NCI-H128 (cell line): ENCODE measurements around the gene LRRC8B.

Source experiments
- DNase-seq: peaks from one replicate; lab custom pipeline; 2025; ENCODE audit not compliant: unreplicated experiment; lab: John Stamatoyannopoulos, UW

LRRC8B gene

DNA sequence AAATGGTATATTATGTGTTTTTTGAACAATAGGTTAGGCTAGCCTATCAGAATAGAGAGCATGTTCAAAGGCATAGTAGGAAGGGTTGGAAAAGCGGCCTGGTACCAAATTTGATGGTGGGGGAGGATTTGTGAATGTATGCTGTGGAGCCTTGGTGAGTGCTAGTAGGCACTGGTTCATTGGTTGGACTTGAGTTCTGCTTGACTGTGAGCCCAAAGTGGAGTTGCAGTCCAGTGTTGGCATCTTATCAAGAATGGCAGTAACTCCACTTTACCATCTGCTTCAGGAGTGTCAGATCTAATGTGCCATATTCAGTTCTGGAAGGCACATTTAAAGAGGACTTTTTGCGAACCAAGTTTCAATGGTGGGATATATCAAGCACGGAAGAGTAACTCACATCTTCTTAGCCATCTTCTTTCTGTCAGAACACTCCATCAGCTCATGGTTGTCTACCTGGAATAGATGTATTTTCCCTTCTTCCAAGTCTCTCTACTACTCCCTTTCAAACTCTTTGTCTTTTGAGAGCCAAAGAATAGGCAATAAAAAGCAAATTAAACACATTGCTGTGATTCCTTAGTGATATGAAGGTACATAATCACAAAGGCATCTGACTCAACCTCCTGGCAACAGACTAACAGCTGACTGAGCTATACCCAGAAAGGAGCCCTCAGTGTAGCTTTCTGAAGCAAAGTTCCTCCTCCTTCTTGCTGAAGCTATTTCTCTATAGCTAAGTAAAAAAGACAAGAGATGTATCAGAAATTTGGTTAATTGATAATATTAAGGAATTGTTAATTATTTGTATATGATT, 21.7 kb downstream of the LRRC8B start:
- DNase-seq = no peak

DNA sequence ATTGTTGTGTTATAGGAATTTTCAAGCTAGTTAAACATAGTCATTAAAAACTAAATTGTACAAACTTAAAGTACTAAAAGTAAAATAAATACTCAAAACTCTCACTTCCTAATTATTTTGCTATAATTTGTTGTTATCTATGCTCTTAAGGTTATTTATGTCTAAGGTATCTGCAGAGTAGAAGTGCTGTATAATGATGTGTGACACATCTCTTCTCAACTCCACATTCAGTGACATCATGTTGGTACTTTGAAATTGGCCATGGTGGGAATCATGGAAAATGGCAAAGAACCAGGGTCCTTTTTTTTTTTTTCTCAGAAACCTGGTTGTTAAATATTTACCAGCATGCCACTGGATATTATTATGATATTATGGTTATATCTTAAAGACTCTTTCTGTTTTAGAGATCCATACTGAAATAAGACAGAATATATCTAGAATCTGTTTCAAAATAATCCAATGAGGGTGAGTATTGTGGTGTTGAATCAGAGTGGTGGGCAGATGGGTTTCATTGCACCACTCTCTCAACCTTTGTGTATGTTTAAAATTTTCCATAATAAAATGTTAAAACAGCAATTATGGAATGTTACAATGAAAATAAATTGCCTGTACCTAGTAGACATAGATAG, 22.4 kb downstream of the LRRC8B start:
- DNase-seq = no peak

DNA sequence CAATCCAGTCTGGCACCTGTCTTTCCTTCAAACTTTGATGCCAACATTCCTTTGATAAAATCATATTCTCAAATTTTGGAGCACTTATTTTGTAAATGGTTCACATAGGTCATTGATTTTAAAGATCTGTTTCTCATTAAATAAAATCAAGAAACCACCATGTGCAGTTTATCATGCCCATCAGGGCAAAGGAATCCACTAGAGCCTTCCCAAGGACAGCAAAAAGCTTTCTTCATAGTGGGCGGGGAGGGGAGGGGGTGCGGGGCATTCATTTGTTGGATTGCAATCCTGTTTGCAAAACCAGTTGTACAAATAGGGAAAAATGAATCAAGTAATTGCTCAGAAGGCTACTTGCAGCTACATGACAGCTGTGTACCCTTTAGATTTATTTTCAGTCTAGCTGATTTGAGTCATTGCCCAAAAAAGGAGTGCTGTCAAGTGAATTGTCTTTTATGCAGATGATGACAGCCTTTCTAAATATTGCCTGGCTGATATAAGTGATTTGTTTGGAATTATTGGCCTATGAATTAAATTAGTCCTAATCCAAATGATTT, 23.0 kb downstream of the LRRC8B start:
- no peak for DNase-seq

DNA sequence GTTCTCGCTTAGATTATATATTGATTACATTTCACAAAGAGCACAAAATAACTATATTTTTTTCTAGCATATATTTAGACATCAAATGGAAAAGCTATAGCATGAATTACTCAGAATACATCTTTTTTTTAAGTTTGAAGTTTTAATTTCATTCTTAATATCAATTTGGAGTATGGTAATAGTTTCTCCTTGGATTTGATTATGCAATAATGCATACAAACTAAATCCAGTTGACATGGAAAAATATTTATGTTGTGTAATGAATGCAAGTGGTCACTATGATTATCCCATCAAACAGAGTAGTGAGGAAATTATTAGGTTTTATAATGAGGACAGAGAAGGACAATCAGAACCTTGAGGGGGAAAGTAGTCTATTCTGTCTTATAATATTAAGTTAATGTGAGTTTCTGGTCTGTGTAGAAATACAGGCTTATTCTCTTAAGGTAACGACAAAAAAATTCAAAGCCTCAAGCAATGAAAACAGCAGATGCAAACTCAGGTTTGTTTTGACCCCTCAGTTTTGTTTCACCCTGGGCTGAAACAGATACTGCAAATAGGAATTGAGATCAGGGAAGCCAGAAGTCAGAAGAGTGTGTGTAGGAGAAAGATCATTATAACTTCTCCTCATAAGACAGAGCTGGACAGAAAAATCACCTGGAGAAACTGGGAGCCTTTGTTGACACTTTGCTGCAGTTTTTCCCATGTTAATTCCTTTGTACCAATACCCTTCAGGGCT, 23.7 kb downstream of the LRRC8B start:
- DNase-seq = no peak

DNA sequence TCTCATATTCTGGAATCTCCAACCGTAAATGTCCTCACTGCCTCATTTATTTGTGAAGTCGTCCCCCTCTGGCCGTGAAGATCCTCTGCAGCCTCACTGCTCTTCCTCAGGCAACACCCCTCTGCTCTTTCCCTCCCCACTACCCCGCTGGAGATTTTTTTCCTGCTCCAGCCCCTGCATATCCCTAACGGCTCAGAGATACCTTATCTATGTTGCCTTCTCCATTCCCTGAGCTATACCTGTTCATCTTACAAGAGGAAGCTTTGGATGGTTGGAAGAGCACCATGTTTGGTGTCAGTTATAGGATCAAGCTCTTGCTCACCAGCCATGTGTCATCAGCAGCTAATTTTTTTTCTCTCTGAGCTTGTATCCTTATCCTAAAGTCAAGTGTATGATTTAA, 26.4 kb downstream of the LRRC8B start:
- no peak for DNase-seq

DNA sequence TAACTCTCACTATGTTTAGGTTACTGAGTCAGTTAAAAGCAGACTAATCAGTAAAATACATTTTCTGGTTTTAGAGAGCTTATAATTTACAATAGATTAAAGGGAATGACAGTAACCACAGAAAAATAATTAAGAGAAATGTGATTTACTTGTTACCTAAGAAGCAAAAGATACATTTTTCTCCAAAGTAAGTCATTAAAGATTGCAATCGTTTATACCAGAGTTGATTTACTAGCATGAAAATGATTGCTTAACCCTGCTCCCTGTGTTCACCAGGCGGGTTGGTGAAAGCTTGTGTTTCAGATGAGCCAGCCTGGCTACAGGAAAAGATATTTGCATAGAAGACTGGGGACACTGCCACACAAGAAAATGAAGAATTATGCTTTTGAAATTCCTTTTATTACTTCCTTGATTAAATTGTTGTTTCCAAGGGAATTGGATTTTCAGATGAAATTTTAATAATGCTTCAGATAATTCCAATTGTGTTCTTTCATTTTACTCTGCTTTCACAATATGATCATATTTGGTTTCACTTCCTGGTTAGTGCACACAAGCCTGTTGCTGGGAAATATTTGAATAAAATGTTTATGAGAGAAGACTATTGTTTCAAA, 27.9 kb downstream of the LRRC8B start:
- no peak for DNase-seq

DNA sequence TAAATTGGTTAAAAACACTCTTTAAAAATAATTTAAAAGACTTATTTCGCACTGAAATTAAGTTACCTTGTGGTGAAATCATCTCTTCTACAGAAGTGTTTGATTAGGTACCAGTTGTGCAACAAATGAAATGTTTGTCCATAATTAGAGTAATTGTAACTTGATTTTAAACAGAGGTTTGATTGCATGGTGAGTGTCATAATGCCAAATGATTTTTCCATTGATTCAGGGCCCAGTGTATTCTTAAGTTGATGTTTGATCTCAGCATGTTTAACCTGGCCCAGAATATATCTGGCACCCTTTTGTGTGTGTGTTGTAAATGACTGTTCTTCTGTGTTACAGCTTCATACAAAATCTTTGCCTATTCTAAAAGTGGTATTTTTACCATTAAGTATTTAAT, 28.5 kb downstream of the LRRC8B start:
- DNase-seq = peak; percentile 9

DNA sequence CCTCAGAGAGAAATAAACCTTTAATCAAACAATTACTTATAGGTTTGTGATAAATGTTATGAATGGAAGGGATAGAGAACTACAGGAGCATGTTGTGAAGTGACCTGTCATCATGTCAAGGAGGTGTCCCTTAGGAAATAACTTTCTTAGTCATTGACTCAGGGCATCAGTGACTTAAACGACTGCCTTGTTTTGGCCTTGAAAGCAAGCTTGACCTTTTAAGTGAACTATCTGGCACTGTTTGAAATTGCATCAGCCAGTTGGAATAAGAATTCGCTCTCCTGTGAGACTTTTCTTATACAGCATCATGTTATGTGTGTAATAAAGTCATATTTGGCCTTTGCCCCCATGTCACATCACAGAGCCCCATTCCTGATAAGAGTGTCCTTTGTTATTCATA, 30.9 kb downstream of the LRRC8B start:
- DNase-seq = no peak

DNA sequence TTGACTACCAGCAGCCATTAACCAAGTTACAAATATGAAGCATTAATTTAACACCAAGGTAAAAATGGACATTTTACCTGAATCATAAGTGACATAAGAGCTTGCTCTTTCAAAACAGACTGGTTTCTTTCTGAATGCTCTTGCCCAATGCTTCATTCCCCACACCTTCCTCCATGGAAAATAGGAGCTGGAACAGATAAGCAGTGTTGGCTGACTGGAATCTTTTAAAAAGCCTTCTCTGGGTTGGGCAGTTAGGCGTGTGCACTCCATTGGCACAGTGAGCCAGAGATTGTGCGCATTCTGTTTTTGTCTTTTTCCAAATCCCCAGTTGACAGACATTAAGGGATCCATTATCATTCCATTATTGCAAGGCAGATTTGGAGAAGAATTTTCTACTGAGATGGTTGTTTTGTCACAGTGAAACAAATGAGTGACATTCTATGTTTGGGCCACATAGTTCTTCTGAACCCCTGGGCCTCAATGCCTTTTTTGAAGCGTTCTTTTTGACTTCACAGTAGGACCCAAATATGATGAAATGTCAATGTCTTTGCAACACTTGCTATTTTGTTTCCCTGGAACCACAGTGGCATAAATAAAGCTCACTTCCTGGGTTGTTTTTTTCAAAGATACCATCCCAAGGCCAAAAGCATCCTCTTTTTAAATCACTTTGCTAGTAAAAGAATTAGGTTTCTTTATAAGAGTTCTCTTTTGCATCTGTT, 32.3 kb downstream of the LRRC8B start:
- DNase-seq = no peak

DNA sequence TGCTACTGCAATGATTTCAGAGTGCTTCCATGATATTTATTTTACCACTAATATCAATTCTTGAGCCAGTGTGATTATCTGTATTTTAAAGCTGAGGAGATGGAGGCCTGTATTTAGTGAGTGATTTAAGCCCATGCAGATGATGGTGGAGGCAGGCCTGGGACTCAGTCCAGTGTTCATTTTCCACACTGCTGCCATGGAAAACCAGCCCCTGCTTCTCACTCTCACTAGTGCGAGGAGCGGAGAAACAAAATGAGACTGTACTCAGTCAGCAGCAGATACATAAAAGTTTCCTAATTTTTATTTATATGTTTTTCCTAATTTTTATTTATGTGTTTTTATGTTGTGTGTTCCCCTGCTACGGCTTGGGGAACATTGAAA, 32.8 kb downstream of the LRRC8B start:
- DNase-seq = no peak

DNA sequence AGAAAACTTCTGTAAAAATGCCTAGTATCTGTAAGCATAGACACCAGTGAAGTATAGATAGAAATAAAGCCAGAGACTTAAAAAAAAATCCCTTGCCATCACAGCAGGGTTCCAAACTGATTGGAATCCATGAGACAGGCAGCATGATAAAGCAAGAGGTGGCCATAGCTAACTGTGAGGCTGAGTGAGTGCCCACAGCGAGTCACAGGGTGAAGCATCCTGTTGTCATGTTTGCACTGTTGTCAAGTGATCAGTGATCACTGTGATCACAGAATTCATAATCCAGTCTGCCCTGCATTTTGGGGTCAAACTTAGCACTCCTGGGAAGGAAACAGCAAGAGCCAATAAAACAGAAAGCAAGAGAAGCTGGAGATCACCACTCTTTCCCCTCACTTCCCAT, 33.3 kb downstream of the LRRC8B start:
- DNase-seq = no peak

DNA sequence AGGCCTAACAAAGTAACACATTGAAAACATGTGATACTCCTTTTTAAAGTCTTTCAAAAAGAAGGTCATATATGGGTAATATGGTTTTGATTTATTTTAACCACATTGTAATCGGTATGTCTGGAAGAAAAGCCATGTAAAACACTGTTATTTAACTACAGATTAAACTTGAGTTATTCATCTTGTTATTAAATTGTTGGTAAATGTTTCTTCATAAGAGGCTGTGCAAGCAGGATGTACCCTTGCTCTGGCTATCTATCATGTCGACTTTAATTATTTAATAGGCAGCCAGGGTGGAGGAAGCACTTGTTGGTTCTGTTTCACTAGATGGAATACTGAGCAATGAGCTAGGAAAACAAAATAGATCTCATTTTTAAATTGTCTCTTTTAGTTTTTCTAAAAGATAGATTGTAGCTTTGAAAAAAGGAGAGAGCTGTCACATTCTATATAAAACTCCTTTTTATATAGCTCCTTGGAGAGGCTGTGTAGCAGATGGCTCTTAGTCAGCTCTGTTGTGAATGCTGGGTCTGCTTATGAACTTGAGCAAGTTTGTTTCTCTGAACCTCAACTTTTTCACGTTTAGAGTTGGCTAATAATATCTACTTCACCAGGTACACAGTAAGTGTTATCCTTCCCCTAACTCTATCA, 39.5 kb downstream of the LRRC8B start:
- DNase-seq = no peak

DNA sequence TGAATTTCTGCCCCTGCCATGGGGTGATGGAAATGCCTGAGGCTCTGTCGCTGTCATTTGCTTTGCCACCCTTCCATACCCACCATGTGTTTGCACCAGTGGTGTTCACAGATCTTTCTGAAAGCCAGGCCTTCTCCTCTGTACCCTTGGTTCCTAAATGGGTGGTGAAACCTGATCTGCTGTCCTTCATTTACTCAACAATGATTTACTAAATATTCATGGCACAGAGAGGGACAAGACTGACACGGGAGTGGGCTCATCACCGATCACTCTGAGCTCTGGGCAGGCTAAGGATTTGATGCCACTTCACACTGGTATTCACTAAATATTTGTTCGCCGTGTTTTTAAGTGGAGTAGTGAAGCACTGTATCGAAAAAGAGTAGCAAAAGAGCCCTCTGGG, 40.9 kb downstream of the LRRC8B start:
- no peak for DNase-seq

DNA sequence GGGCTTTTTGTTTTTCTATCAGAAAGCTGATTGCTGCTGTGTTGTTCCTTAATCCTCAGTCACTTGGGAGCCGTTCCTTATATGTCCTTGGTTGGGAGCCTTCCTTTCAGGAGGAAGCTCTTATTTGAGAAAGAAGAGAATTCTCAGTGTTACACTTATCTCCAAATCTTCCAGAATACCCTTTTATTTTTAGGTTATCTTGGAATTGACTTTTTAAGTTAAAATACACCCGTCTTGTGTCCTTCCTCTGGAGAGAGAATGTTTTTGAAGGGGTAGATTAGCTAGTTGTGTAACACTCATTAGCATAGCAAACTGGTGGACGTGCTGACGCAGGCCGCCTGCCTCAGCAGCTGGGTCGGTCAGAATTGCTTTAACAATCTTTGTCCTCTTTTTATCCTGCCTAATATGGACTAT, 42.1 kb downstream of the LRRC8B start:
- no peak for DNase-seq

DNA sequence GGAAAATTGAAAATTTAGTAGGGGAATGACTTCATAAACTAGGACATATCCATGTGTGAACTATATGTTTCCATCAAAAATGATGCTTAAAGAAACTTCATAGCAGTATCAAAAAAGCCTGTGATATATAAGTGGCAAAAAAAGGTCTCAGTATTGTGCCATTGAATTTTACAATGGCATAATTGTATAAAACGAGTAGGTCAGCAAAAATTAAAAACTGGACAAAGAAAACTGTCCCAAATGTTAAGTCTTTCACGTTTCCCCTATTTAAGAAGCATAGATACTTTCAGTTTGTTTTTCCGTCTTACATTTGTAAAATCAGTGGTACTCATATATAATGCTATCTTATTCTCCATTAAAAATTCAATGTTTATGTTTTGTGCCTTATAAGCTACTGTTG, 43.2 kb downstream of the LRRC8B start:
- DNase-seq = no peak

DNA sequence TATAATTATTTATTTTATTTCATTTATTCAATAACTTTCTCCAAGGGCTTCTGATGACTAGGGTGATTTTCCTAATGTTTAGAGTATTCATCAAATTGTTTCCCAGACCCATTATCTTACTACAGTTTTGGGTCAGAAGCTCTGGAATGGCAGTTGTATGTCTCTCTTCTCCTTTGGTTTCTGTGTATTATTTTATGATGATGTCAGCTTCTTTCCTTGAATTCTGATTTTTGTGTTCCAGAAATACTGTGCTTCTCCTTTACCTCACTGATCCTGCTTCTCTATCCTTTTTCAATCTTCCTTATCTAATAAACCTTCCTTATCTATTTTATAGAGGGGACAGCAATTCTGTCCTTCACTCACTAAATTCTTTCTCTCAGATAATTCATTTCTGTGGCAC, 48.8 kb downstream of the LRRC8B start:
- no peak for DNase-seq

DNA sequence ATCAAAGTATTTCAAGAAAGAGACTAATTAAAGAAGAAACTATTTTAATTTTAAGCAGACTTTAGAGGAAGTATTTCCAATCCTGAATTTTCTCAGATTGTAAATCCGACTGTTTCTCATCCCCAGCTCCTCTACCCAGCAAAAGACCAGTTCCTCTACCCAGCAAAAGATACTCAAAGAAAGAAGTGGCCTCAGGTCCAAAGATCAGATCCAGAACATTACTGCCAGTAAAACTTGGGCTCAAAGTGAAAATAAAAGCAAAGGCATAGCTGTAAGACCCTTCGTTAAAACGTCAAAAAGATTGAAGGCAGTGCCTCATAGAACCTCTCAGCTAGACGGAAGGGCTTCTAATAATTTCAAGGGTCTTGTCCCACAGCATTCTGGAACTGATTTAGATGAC, 50.0 kb downstream of the LRRC8B start:
- no peak for DNase-seq

DNA sequence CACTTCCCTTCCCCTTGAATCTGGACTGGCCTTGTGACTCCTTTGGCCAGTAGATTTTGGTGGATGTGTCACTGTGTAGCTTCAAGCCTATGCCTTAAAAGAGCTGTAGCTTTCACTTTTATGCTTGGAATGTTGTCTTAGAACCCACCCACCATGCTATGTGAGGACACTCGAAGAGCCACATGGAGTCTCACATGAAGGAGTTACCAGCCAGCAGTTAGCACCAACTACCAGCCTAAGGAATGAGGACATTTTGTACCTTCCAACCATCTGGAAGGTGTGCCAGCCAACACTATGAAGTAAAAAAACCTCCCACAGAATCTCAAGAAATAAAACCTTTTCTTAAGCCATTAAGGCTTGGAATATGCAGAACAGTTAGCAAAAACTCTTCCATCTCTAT, 50.6 kb downstream of the LRRC8B start:
- DNase-seq = no peak

DNA sequence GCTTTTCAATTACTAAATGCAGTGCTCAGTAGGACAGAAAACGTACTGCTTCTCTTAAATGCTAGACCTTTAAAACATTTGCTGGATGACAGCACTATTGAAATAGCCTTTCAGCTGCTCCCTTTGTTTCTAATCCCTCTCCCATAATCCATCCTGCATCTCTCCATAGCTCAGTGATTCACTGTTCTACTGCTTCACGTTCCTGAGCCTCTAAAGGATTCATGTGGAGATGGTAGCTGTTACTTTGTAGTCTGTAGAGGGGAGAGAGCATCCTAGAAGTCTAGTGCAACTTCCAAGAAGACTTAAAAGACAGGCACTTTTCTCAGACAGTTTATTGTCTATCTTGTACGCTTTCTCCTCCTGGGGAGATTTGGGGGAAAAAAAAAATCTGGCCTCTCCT, 51.4 kb downstream of the LRRC8B start:
- no peak for DNase-seq

DNA sequence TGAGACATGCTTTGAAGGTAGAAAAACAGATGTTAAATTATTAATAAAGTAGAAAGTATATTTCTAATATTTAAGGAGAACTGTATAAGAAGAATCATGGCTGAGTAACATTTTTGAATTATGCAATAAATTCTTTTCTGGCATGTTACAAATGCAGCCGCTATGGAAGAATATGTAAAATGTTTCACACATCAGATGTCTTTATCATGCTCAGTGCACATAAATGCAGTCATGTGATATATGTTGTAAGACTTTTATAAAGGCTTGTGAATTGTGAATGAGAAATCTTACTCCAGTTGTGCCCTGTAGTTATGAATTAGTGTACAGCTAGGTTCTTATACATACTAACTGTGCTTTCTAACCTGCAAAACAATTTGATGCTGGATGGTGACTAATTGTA, 53.5 kb downstream of the LRRC8B start:
- DNase-seq = no peak
